CD14-positive monocyte (primary cell): ENCODE data around the gene GDF2. TPM values are rescaled to one million over a fixed set of nuclear protein-coding genes. Genes with fewer than 3 reads are reported as not detected.

Experiments
- DNase-seq, 3 donors: peaks; one replicate each; pipeline ENCODE4 v3.0.0-alpha.2; 2011 to 2022
- H2AFZ ChIP-seq: 2 replicates; pipeline ENCODE4 v1.6.0; 2012; ENCODE audit warnings: mild to moderate bottlenecking, low read depth, low read length, inconsistent platforms; ENCODE audit not compliant: insufficient read depth, poor library complexity, severe bottlenecking
- H3K27ac ChIP-seq, 2 donors: 1 replicate in 1 of 2; 2 replicates in 1 of 2; pipeline ENCODE4 v1.5.1; 2012 to 2013; ENCODE audit warnings: low read length in 2 of 2, control low read depth in 1 of 2, inconsistent platforms in 1 of 2, low read depth in 1 of 2, mild to moderate bottlenecking in 1 of 2
- H3K27me3 ChIP-seq, 2 donors: one replicate each; pipeline versions ENCODE4 v1.6.0 to v1.6.1; 2011 to 2013; ENCODE audit warnings: low read length in 2 of 2; ENCODE audit not compliant: control insufficient read depth in 2 of 2, insufficient read depth in 2 of 2
- H3K36me3 ChIP-seq, 2 donors: replicated peaks in 1 of 2; 1 replicate in 1 of 2; 2 replicates in 1 of 2; pipeline versions ENCODE4 v1.5.1 to v1.6.1; 2012 to 2013; ENCODE audit warnings: low read length in 2 of 2, control low read depth in 1 of 2, inconsistent platforms in 1 of 2, mild to moderate bottlenecking in 1 of 2; ENCODE audit not compliant: insufficient read depth in 2 of 2, control insufficient read depth in 1 of 2
- H3K4me1 ChIP-seq, 2 donors: 1 replicate in 1 of 2; 2 replicates in 1 of 2; pipeline versions ENCODE4 v1.5.1 to v1.6.1; 2012 to 2013; ENCODE audit warnings: low read length in 2 of 2, control low read depth in 1 of 2, inconsistent platforms in 1 of 2, mild to moderate bottlenecking in 1 of 2, moderate library complexity in 1 of 2; ENCODE audit not compliant: insufficient read depth in 2 of 2, control insufficient read depth in 1 of 2
- H3K4me2 ChIP-seq: replicated peaks from 2 replicates; pipeline ENCODE3; 2012; ENCODE audit warnings: low read length, moderate library complexity, mild to moderate bottlenecking; ENCODE audit not compliant: poor library complexity, severe bottlenecking; ENCODE audit errors: extremely low read depth
- H3K4me3 ChIP-seq, 3 experiments: fragments of 200-600 bp in 1 of 3; sonication (generic) in 1 of 3; replicated peaks in 1 of 3; 1 replicate in 2 of 3; 2 replicates in 1 of 3; pipeline ENCODE4 v1.5.1; 2011 to 2013; ENCODE audit warnings: low read length in 3 of 3, mild to moderate bottlenecking in 3 of 3, control low read depth in 2 of 3, low read depth in 2 of 3, inconsistent platforms in 1 of 3, moderate library complexity in 1 of 3
- H3K79me2 ChIP-seq: 2 replicates; pipeline ENCODE4 v1.6.0; 2012; ENCODE audit warnings: mild to moderate bottlenecking, control low read depth, inconsistent platforms, low read length, moderate library complexity; ENCODE audit not compliant: insufficient read depth
- H3K9ac ChIP-seq: 2 replicates; pipeline ENCODE4 v1.6.0; 2017; ENCODE audit warnings: low read length, mild to moderate bottlenecking; ENCODE audit not compliant: insufficient read depth, poor library complexity, severe bottlenecking
- H3K9me3 ChIP-seq, 2 donors: replicated peaks in 1 of 2; 1 replicate in 1 of 2; 2 replicates in 1 of 2; pipeline versions ENCODE4 v1.5.1 to v1.6.1; 2012 to 2013; ENCODE audit warnings: low read length in 2 of 2, control low read depth in 1 of 2; ENCODE audit not compliant: control insufficient read depth in 1 of 2, insufficient read depth in 1 of 2
- H4K20me1 ChIP-seq: 2 replicates; pipeline ENCODE4 v1.6.0; 2012; ENCODE audit warnings: mild to moderate bottlenecking, low read length, control low read depth, moderate library complexity; ENCODE audit not compliant: insufficient read depth
- H3K27ac Mint-ChIP-seq, 7 donors: one replicate each; pipeline ENCODE4 v1.8.0; 2020; ENCODE audit warnings: mild to moderate bottlenecking in 7 of 7, mixed read lengths in 7 of 7, moderate library complexity in 6 of 7, inconsistent platforms in 2 of 7
- H3K27me3 Mint-ChIP-seq, 3 donors: one replicate each; pipeline ENCODE4 v1.8.0; 2021 to 2022; ENCODE audit warnings: low read depth in 3 of 3, mild to moderate bottlenecking in 3 of 3, mixed read lengths in 3 of 3, moderate library complexity in 3 of 3, inconsistent platforms in 1 of 3
- H3K36me3 Mint-ChIP-seq, 2 donors: one replicate each; pipeline ENCODE4 v1.8.0; 2020; ENCODE audit warnings: mixed read lengths in 2 of 2, inconsistent platforms in 1 of 2, mild to moderate bottlenecking in 1 of 2
- H3K4me1 Mint-ChIP-seq: one replicate; pipeline ENCODE4 v1.8.0; 2020; ENCODE audit warnings: mild to moderate bottlenecking, mixed read lengths
- H3K4me3 Mint-ChIP-seq, 2 donors: one replicate each; pipeline ENCODE4 v1.8.0; 2020; ENCODE audit warnings: mild to moderate bottlenecking in 2 of 2, mixed read lengths in 2 of 2, moderate library complexity in 1 of 2
- H3K9me3 Mint-ChIP-seq, 7 donors: one replicate each; pipeline ENCODE4 v1.8.0; 2020 to 2022; ENCODE audit warnings: mixed read lengths in 7 of 7, mild to moderate bottlenecking in 6 of 7, moderate library complexity in 6 of 7, inconsistent platforms in 2 of 7
- WGBS: methylation state at CpG from one replicate; pipeline ENCODE4 v1.1.5; 2013; ENCODE audit warnings: missing lambda C conversion rate; ENCODE audit not compliant: insufficient coverage; 5-methylcytosine and 5-hydroxymethylcytosine counted together
- intact Hi-C, 2 donors: fragments of 100-400 bp; cut with micrococcal nuclease; formaldehyde crosslinking; loops; one replicate each; pipeline versions ENCODE4 v1.15.0 to v1.15.1; 2023
- polyA plus RNA-seq, 3 donors: library from polyadenylated mRNA; depleted of rRNA in 1 of 3; unstranded in 2 of 3; stranded (reverse) in 1 of 3; fragments of 300-500 nt in 2 of 3; fragments of >200 nt in 1 of 3; fragmentation: Illumina TruSeq in 2 of 3; gene quantifications; 1 replicate in 2 of 3; 2 replicates in 1 of 3; pipeline ENCODE4 v1.2.3, GENCODE V29; 2012 to 2021
- TF ChIP-seq, protein P1 (sequence below): fragments of 200-600 bp; IDR thresholded peaks from one replicate; pipeline ENCODE4 v1.8.0; 2022; ENCODE audit warnings: antibody characterized with exemption, mild to moderate bottlenecking

The GDF2 gene
- polyA plus RNA-seq, 3 donors = not detected

DNA sequence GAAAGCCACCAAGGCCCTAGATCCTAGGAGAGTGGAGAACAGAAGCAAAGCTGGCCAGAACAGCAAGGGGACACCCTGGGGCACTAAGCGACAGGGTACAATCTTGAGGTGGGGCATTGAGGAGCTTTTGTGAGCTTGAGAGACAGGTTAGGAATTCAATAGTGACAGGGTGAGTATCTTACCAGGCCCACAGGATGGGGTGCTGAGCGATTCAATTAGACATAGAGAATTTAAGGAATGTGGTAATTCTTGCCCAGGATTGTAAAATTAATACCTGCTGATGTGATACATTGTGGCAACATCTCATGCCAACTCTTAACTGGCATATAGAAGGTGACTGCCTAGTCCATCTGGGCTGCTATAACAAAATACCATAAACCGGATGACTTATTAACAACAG, 39.9 kb downstream of the GDF2 start:
- Histone ChIP-seq H2AFZ (no peak overlapping the region), H3K36me3 (no peaks in the 10 kb centered on the region), H3K9me3 (no peaks in the 10 kb centered on the region), H3K27ac (no peak overlapping the region), H3K4me3 (no peak overlapping the region), H3K4me1 (no peaks in the 10 kb centered on the region), H3K4me2 (no peak overlapping the region), H3K27me3 (no peaks in the 10 kb centered on the region), H3K79me2 (no peaks in the 10 kb centered on the region), H3K9ac (no peak overlapping the region), H4K20me1 (no peaks in the 10 kb centered on the region)
- Mint-ChIP-seq H3K4me1 (no peaks in the 10 kb centered on the region), H3K36me3 (no peaks in the 10 kb centered on the region), H3K27me3 (peaks cover 0 to 2% (median 2%) of the 10 kb centered on the region in 3 donors), H3K27ac (peak overlapping the region in 2 of 7 donors; percentile 17 to 72), H3K9me3 (no peaks in the 10 kb centered on the region), H3K4me3 (no peak overlapping the region)
- WGBS = 100% methylated on average over 2 of the region's 3 CpGs
- TF ChIP-seq, protein P1, sequence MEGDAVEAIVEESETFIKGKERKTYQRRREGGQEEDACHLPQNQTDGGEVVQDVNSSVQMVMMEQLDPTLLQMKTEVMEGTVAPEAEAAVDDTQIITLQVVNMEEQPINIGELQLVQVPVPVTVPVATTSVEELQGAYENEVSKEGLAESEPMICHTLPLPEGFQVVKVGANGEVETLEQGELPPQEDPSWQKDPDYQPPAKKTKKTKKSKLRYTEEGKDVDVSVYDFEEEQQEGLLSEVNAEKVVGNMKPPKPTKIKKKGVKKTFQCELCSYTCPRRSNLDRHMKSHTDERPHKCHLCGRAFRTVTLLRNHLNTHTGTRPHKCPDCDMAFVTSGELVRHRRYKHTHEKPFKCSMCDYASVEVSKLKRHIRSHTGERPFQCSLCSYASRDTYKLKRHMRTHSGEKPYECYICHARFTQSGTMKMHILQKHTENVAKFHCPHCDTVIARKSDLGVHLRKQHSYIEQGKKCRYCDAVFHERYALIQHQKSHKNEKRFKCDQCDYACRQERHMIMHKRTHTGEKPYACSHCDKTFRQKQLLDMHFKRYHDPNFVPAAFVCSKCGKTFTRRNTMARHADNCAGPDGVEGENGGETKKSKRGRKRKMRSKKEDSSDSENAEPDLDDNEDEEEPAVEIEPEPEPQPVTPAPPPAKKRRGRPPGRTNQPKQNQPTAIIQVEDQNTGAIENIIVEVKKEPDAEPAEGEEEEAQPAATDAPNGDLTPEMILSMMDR = no peak
- intact Hi-C loops = no loop called here
- no peak for DNase-seq

DNA sequence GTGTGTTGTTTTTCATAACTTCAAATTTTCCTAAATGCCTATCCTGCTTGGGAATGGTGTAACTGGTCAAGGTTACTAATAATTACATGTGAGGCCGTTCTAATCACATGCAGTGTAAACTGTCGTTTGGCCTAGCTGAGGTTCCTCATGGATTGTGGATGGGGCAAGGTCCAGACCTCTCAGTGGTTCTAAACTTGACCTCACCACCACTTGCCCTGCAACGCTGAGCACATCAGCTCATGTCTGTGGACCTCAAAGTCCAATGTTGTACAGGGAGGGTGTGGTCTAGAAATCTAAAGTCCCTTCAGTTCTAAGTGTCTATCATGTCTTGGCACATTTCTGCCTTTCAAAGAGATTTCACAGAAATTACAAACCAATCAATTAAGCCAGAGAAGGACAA, 41.5 kb downstream of the GDF2 start:
- no peak overlapping the region for H3K9ac ChIP-seq
- intact Hi-C loops = no loop called here

More for the DNA sequence above, 41.5 kb downstream of the GDF2 start:
- DNase-seq = no peak
- H3K4me3 Mint-ChIP-seq = no peak overlapping the region
- TF ChIP-seq, protein P1 = no peak
- no peaks in the 10 kb centered on the region for H3K4me1 Mint-ChIP-seq
- H3K4me1 ChIP-seq = no peaks in the 10 kb centered on the region
- no peaks in the 10 kb centered on the region for H3K36me3 ChIP-seq
- no peaks in the 10 kb centered on the region for H3K9me3 Mint-ChIP-seq
- no peaks in the 10 kb centered on the region for H3K9me3 ChIP-seq
- H3K27ac Mint-ChIP-seq = no peak overlapping the region
- no peaks in the 10 kb centered on the region for H4K20me1 ChIP-seq
- WGBS = 100% methylated on average over 2 of the region's 3 CpGs
- no peak overlapping the region for H3K4me2 ChIP-seq
- no peaks in the 10 kb centered on the region for H3K27me3 ChIP-seq
- no peaks in the 10 kb centered on the region for H3K36me3 Mint-ChIP-seq
- no peaks in the 10 kb centered on the region for H3K79me2 ChIP-seq
- peaks cover 0 to 2% (median 2%) of the 10 kb centered on the region in 3 donors for H3K27me3 Mint-ChIP-seq
- H3K4me3 ChIP-seq = no peak overlapping the region
- H3K27ac ChIP-seq = no peak overlapping the region
- no peak overlapping the region for H2AFZ ChIP-seq
